Muscle layer of colon (tissue), 2 donors: Measurements from ENCODE around the gene AICDA.
"Not testable (repeated sequence)": the region's sequence is repeated elsewhere in the genome, so short reads cannot be mapped to it uniquely, and the experiment has no call there.

ENCODE experiments used
- H3K27ac ChIP-seq: one replicate; pipeline ENCODE4 v1.7.0; 2013; ENCODE audit warnings: low read depth, mild to moderate bottlenecking, low read length, moderate library complexity
- H3K27me3 ChIP-seq, 2 donors: one replicate each; pipeline ENCODE4 v1.7.0; 2013; ENCODE audit warnings: low read length in 2 of 2, mild to moderate bottlenecking in 2 of 2; ENCODE audit not compliant: insufficient read depth in 2 of 2, control insufficient read depth in 1 of 2
- H3K36me3 ChIP-seq: one replicate; pipeline ENCODE4 v1.7.0; 2013; ENCODE audit warnings: mild to moderate bottlenecking, low read length; ENCODE audit not compliant: insufficient read depth
- H3K4me1 ChIP-seq: one replicate; pipeline ENCODE4 v1.7.0; 2013; ENCODE audit warnings: mild to moderate bottlenecking, low read length; ENCODE audit not compliant: insufficient read depth
- H3K4me3 ChIP-seq, 2 donors: one replicate each; pipeline ENCODE4 v1.7.0; 2013; ENCODE audit warnings: low read length in 2 of 2, low read depth in 1 of 2, mild to moderate bottlenecking in 1 of 2, moderate library complexity in 1 of 2
- H3K9ac ChIP-seq: one replicate; pipeline ENCODE4 v1.7.0; 2013; ENCODE audit warnings: low read length
- H3K9me3 ChIP-seq: one replicate; pipeline ENCODE4 v1.7.0; 2013; ENCODE audit warnings: mild to moderate bottlenecking, low read length
- donor health status: abdominal sarcoma.
- donor health status: Adenocarcinoma of cecum.

Gene AICDA

GRCh38 chr12:8581098-8581784 is 31.4 kb downstream of the AICDA start:
- Histone ChIP-seq H3K4me1 (no peaks in the 10 kb centered on the region), H3K27ac (no peak overlapping the region), H3K36me3 (no peaks in the 10 kb centered on the region), H3K9me3 (no peaks in the 10 kb centered on the region), H3K27me3 (no peaks in the 10 kb centered on the region), H3K9ac (no peak overlapping the region), H3K4me3 (no peak overlapping the region)

GRCh38 chr12:8577879-8578278 is 34.8 kb downstream of the AICDA start:
- no peak overlapping the region for H3K9ac ChIP-seq
- no peaks in the 10 kb centered on the region for H3K4me1 ChIP-seq
- H3K27ac ChIP-seq = no peak overlapping the region
- H3K27me3 ChIP-seq = no peaks in the 10 kb centered on the region
- H3K9me3 ChIP-seq = no peaks in the 10 kb centered on the region
- H3K36me3 ChIP-seq = no peaks in the 10 kb centered on the region
- no peak overlapping the region for H3K4me3 ChIP-seq

GRCh38 chr12:8572507-8572906 is 40.2 kb downstream of the AICDA start:
- no peaks in the 10 kb centered on the region for H3K9me3 ChIP-seq
- H3K36me3 ChIP-seq = no peaks in the 10 kb centered on the region
- H3K4me3 ChIP-seq = no peak overlapping the region
- H3K27ac ChIP-seq = no peak overlapping the region
- no peak overlapping the region for H3K9ac ChIP-seq
- no peaks in the 10 kb centered on the region for H3K27me3 ChIP-seq
- H3K4me1 ChIP-seq = no peaks in the 10 kb centered on the region

GRCh38 chr12:8566525-8566924 is 46.1 kb downstream of the AICDA start:
- H3K27ac ChIP-seq = no peak overlapping the region
- no peaks in the 10 kb centered on the region for H3K27me3 ChIP-seq
- H3K4me3 ChIP-seq = no peak overlapping the region

GRCh38 chr12:8566052-8566451 is 46.6 kb downstream of the AICDA start:
- H3K4me1 ChIP-seq, H3K9me3 ChIP-seq, H3K9ac ChIP-seq, H3K27ac ChIP-seq, H3K36me3 ChIP-seq, H3K27me3 ChIP-seq, H3K4me3 ChIP-seq: not testable (repeated sequence)

More at GRCh38 chr12:8566525-8566924, 46.1 kb downstream of the AICDA start:
- H3K4me1 ChIP-seq = no peaks in the 10 kb centered on the region
- H3K36me3 ChIP-seq = no peaks in the 10 kb centered on the region
- H3K9ac ChIP-seq = no peak overlapping the region
- H3K9me3 ChIP-seq = no peaks in the 10 kb centered on the region

GRCh38 chr12:8564656-8565055 is 48.0 kb downstream of the AICDA start:
- H3K27me3 ChIP-seq = no peaks in the 10 kb centered on the region
- H3K4me1 ChIP-seq = no peaks in the 10 kb centered on the region
- no peak overlapping the region for H3K27ac ChIP-seq
- no peaks in the 10 kb centered on the region for H3K9me3 ChIP-seq
- H3K36me3 ChIP-seq = no peaks in the 10 kb centered on the region
- no peak overlapping the region for H3K9ac ChIP-seq
- H3K4me3 ChIP-seq = no peak overlapping the region

- Histone ChIP-seq H3K36me3 (no peaks in the 10 kb centered on the region), H3K27ac (no peak overlapping the region), H3K9me3 (no peaks in the 10 kb centered on the region), H3K4me3 (no peak overlapping the region), H3K27me3 (no peaks in the 10 kb centered on the region), H3K9ac (no peak overlapping the region), H3K4me1 (no peaks in the 10 kb centered on the region)
Observed at GRCh38 chr12:8563356-8563755, 49.3 kb downstream of the AICDA start.

- Histone ChIP-seq H3K9ac (no peak overlapping the region), H3K4me1 (no peaks in the 10 kb centered on the region), H3K27ac (no peak overlapping the region), H3K36me3 (no peaks in the 10 kb centered on the region), H3K27me3 (no peaks in the 10 kb centered on the region), H3K9me3 (no peaks in the 10 kb centered on the region), H3K4me3 (no peak overlapping the region)
Observed at GRCh38 chr12:8562310-8562709, 50.3 kb downstream of the AICDA start.

- Histone ChIP-seq H3K9ac (no peak overlapping the region), H3K4me3 (no peak overlapping the region), H3K9me3 (no peaks in the 10 kb centered on the region), H3K36me3 (no peaks in the 10 kb centered on the region), H3K4me1 (no peaks in the 10 kb centered on the region), H3K27ac (no peak overlapping the region), H3K27me3 (no peaks in the 10 kb centered on the region)
Observed at GRCh38 chr12:8561011-8561410, 51.6 kb downstream of the AICDA start.

GRCh38 chr12:8559676-8560075 is 53.0 kb downstream of the AICDA start:
- Histone ChIP-seq H3K36me3 (no peaks in the 10 kb centered on the region), H3K9ac (no peak overlapping the region), H3K4me3 (no peak overlapping the region), H3K27me3 (no peaks in the 10 kb centered on the region), H3K9me3 (no peaks in the 10 kb centered on the region), H3K27ac (no peak overlapping the region), H3K4me1 (no peaks in the 10 kb centered on the region)

- Histone ChIP-seq H3K27me3 (no peaks in the 10 kb centered on the region), H3K4me3 (no peak overlapping the region), H3K36me3 (no peaks in the 10 kb centered on the region), H3K4me1 (no peaks in the 10 kb centered on the region), H3K27ac (no peak overlapping the region), H3K9ac (no peak overlapping the region), H3K9me3 (no peaks in the 10 kb centered on the region)
Observed at GRCh38 chr12:8556531-8557097, 56.0 kb downstream of the AICDA start.
